Uterus (tissue), 2 donors: ENCODE measurements around the gene SCLT1.

Experiments
- CTCF ChIP-seq, 4 experiments: fragments of 200-600 bp in 2 of 4; fragments of 450-650 bp in 2 of 4; sonication (generic) in 2 of 4; IDR thresholded peaks; one replicate each; pipeline ENCODE4 v1.5.1; 2016 to 2019; ENCODE audit warnings: antibody characterized with exemption in 4 of 4, mild to moderate bottlenecking in 2 of 4, moderate library complexity in 1 of 4
- POLR2A ChIP-seq, 2 donors: fragments of 450-650 bp; IDR thresholded peaks; one replicate each; pipeline ENCODE4 v1.6.1; 2016; ENCODE audit warnings: antibody characterized with exemption in 2 of 2, mild to moderate bottlenecking in 1 of 2, moderate library complexity in 1 of 2

- TF ChIP-seq CTCF (IDR thresholded peaks at IDR 0.05) (no peak), POLR2A (IDR thresholded peaks at IDR 0.05) (no peak)
Observed at GRCh38 chr4:129080129-129080528, 13.2 kb downstream of the SCLT1 start.
